HEK293T (cell line): Measurements from ENCODE around the gene TMED4.
A peak's percentile ranks its signal among the peaks of the same experiment; 100 is the strongest.
"Not testable (repeated sequence)": the region's sequence is repeated elsewhere in the genome, so short reads cannot be mapped to it uniquely, and the experiment has no call there.

Experiments used
- CTCF ChIA-PET: fragments of 350-600 bp; formaldehyde crosslinking; extraction: SDS; loops from one replicate; lab custom pipeline; 2021; ENCODE audit warnings: antibody characterized with exemption, inconsistent platforms; lab: Yijun Ruan, JAX
- POLR2A ChIA-PET: fragments of 350-600 bp; formaldehyde crosslinking; extraction: SDS; loops from one replicate; lab custom pipeline; 2020; ENCODE audit warnings: antibody characterized with exemption, inconsistent platforms; lab: Yijun Ruan, JAX
- DNase-seq: peaks from one replicate; pipeline ENCODE4 v3.0.0; 2012; ENCODE audit warnings: mixed read lengths; ENCODE audit errors: extremely low spot score
- ARNT ChIP-seq: fragments of 450-650 bp; IDR thresholded peaks from 2 replicates; pipeline ENCODE4 v1.6.1; 2017; ENCODE audit warnings: mild to moderate bottlenecking
- BHLHE40 ChIP-seq: fragments of 450-650 bp; IDR thresholded peaks from 2 replicates; pipeline ENCODE4 v1.6.1; 2016; ENCODE audit warnings: mild to moderate bottlenecking, moderate library complexity, borderline replicate concordance
- CTBP1 ChIP-seq: fragments of 450-650 bp; IDR thresholded peaks from 2 replicates; pipeline ENCODE4 v1.6.1; 2016; ENCODE audit warnings: borderline replicate concordance
- ELF4 ChIP-seq: fragments of 450-650 bp; IDR thresholded peaks from 2 replicates; pipeline ENCODE4 v1.6.1; 2017; ENCODE audit warnings: antibody characterized with exemption
- FOXA1 ChIP-seq: fragments of 450-650 bp; IDR thresholded peaks from 2 replicates; pipeline ENCODE4 v1.6.1; 2016; ENCODE audit warnings: mild to moderate bottlenecking
- FOXK2 ChIP-seq: fragments of 450-650 bp; IDR thresholded peaks from 2 replicates; pipeline ENCODE4 v1.6.1; 2016; ENCODE audit warnings: mild to moderate bottlenecking
- FOXM1 ChIP-seq: fragments of 450-650 bp; IDR thresholded peaks from 2 replicates; pipeline ENCODE4 v1.6.1; 2017; ENCODE audit warnings: mild to moderate bottlenecking, borderline replicate concordance
- HDGF ChIP-seq: fragments of 450-650 bp; IDR thresholded peaks from 2 replicates; pipeline ENCODE4 v1.6.1; 2017; ENCODE audit warnings: antibody characterized with exemption, borderline replicate concordance
- L3MBTL2 ChIP-seq: fragments of 450-650 bp; conservative IDR thresholded peaks from 2 replicates; pipeline ENCODE4 v1.6.1; 2016; ENCODE audit warnings: mild to moderate bottlenecking
- LEF1 ChIP-seq: fragments of 450-650 bp; IDR thresholded peaks from 2 replicates; pipeline ENCODE4 v1.6.1; 2017; ENCODE audit warnings: mild to moderate bottlenecking, borderline replicate concordance
- NFRKB ChIP-seq: fragments of 450-650 bp; IDR thresholded peaks from 2 replicates; pipeline ENCODE4 v1.6.1; 2016; ENCODE audit warnings: mild to moderate bottlenecking, moderate library complexity
- SP1 ChIP-seq: fragments of 450-650 bp; IDR thresholded peaks from 2 replicates; pipeline ENCODE4 v1.6.1; 2017
- SUZ12 ChIP-seq: fragments of 450-650 bp; IDR thresholded peaks from 2 replicates; pipeline ENCODE4 v1.6.1; 2016; ENCODE audit warnings: mild to moderate bottlenecking
- TARDBP ChIP-seq: fragments of 450-650 bp; IDR thresholded peaks from 2 replicates; pipeline ENCODE4 v1.6.1; 2016
- ZNF384 ChIP-seq: fragments of 450-650 bp; IDR thresholded peaks from 2 replicates; pipeline ENCODE4 v1.6.1; 2016
- TF ChIP-seq, protein P1 (sequence below): fragments of 450-650 bp; IDR thresholded peaks from 2 replicates; pipeline ENCODE4 v1.6.1; 2016

The TMED4 gene

DNA sequence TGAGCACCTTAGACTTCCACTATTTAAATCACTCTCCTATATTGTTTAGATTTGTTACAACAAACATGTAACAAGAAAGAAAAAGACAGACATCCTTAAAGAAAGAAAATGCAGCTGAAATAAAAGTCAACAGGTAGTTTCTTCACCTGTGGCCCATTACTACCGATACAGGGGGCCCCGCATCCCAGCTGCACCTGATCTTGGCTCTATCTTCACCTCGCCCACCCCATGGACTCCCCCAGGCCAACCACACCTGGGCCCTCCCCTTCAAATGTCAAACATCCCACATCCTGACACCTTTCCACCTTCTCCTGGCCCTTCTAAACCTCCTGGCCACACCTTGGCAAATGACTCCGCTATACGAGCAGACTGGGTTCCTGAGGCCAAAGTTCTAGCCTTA, 15.4 kb downstream of the TMED4 start:
- DNase-seq: no peak
- ChIA-PET POLR2A (interaction anchor here (1.0 kb wide), 1 partner anchor 19 kb away, joined by 3 read pairs; no protein-coding TSS in a partner anchor), CTCF (no interaction called here)
- TF ChIP-seq SUZ12 (no peak), L3MBTL2 (no peak), HDGF (no peak), TARDBP (no peak), NFRKB (no peak), FOXK2 (no peak), BHLHE40 (no peak), SP1 (no peak), ARNT (no peak), FOXM1 (no peak), LEF1 (no peak), ZNF384 (no peak)

- ChIA-PET POLR2A (interaction anchor here (0.6 to 3.6 kb wide), 10 partner anchors 7 to 442 kb away, joined by 3 to 41 read pairs (median 4); partner anchors contain the start of genes DDX56, H2AZ2, NUDCD3 and TMED4), CTCF (interaction anchor here (0.8 to 1.9 kb wide), 7 partner anchors 8 to 325 kb away, joined by 3 to 10 read pairs (median 5); partner anchors contain the start of genes DDX56 and NUDCD3)
- no peak for TF ChIP-seq ARNT
- TF ChIP-seq LEF1: no peak
- TF ChIP-seq BHLHE40: no peak
- no peak for DNase-seq
Observed at GRCh38 chr7:44565795-44566559, 16.1 kb downstream of the TMED4 start.

- CTCF ChIA-PET: interaction anchor here (0.5 to 1.9 kb wide), 9 partner anchors 9 to 325 kb away, joined by 3 to 10 read pairs (median 4); partner anchors contain the start of genes DDX56 and NUDCD3
- DNase-seq: peak; percentile 82
- POLR2A ChIA-PET: interaction anchor here (0.6 to 3.6 kb wide), 10 partner anchors 8 to 441 kb away, joined by 3 to 41 read pairs (median 4); partner anchors contain the start of genes DDX56, H2AZ2, NUDCD3 and TMED4
- no peak for TF ChIP-seq FOXK2
- peak; percentile 72; the same call in 1 of the 2 replicates for TF ChIP-seq HDGF
- no peak for TF ChIP-seq ZNF384
- TF ChIP-seq CTBP1: no peak
- no peak for TF ChIP-seq ELF4
Observed at GRCh38 chr7:44565097-44565794, 16.8 kb downstream of the TMED4 start.

DNA sequence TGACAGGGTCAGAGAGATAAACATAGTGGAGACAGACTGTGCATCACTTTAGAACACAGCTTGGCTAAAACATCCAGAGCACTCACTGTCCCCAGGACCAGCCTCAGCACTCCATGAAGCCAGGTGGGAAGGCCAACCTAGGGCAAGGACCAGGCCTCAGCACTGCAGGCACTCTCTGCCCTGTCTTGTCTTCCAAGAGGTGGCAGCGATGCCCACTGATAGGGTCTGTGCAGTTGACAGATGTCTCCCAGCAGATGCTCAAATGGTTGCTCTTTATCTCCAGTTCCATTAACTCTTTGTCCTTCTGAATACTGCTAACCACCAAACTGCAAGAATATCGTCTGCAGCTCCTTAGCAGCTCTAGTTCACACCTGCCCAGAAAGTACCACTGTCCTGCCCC, 17.4 kb downstream of the TMED4 start:
- ChIA-PET POLR2A (interaction anchor here (0.9 to 3.6 kb wide), 5 partner anchors 8 to 74 kb away, joined by 3 to 41 read pairs (median 5); partner anchors contain the start of genes DDX56 and NUDCD3), CTCF (interaction anchor here (0.5 to 1.9 kb wide), 6 partner anchors 9 to 324 kb away, joined by 3 to 10 read pairs (median 5); partner anchors contain the start of gene DDX56)
- DNase-seq: no peak
- TF ChIP-seq SUZ12: no peak
- no peak for TF ChIP-seq FOXM1
- TF ChIP-seq FOXA1: no peak
- no peak for TF ChIP-seq SP1
- TF ChIP-seq BHLHE40: no peak
- TF ChIP-seq L3MBTL2: no peak
- TF ChIP-seq NFRKB: no peak
- no peak for TF ChIP-seq ZNF384
- TF ChIP-seq, protein P1, sequence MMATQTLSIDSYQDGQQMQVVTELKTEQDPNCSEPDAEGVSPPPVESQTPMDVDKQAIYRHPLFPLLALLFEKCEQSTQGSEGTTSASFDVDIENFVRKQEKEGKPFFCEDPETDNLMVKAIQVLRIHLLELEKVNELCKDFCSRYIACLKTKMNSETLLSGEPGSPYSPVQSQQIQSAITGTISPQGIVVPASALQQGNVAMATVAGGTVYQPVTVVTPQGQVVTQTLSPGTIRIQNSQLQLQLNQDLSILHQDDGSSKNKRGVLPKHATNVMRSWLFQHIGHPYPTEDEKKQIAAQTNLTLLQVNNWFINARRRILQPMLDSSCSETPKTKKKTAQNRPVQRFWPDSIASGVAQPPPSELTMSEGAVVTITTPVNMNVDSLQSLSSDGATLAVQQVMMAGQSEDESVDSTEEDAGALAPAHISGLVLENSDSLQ: no peak
- TF ChIP-seq HDGF: no peak
- TF ChIP-seq LEF1: no peak
- TF ChIP-seq ARNT: no peak
- no peak for TF ChIP-seq CTBP1
- no peak for TF ChIP-seq TARDBP
- no peak for TF ChIP-seq ELF4
- TF ChIP-seq FOXK2: no peak

GRCh38 chr7:44563171-44563679, 18.8 kb downstream of the TMED4 start:
- no peak for DNase-seq
- ChIA-PET CTCF (no interaction called here), POLR2A (interaction anchor here (3.6 kb wide), 1 partner anchor 10 kb away, joined by 41 read pairs; the partner anchor contains the start of gene DDX56)
- no peak for TF ChIP-seq ARNT
- TF ChIP-seq SP1: no peak
- TF ChIP-seq SUZ12: no peak
- TF ChIP-seq L3MBTL2: no peak
- no peak for TF ChIP-seq CTBP1
- no peak for TF ChIP-seq BHLHE40

GRCh38 chr7:44562622-44562962, 19.4 kb downstream of the TMED4 start:
- DNase-seq, CTCF ChIA-PET: not testable (repeated sequence)
- POLR2A ChIA-PET: interaction anchor here (1.0 to 3.6 kb wide), 2 partner anchors 8 to 10 kb away, joined by 3 to 41 read pairs; partner anchors contain the start of gene DDX56
